ACHN (cell line): ENCODE results near the gene MRTFB.
A peak's percentile ranks its signal among the peaks of the same experiment; 100 is the strongest.

ENCODE experiments used
- DNase-seq: peaks from one replicate; pipeline ENCODE4 v3.0.0-alpha.2; 2015
- in situ Hi-C: cut with HindIII; loops from 2 replicates; pipeline ENCODE4 v1.10.0; 2017; ENCODE audit warnings: low sequenced_read_pairs, low pct_ligation_motif_present, low pct_unique_long_range_greater_than_20kb

The MRTFB gene

GRCh38 chr16:14307527-14308367 lies 236.6 kb downstream of the MRTFB start:
- in situ Hi-C loops, result no loop called here
- peak; percentile 31 for DNase-seq

- no peak for DNase-seq
- in situ Hi-C loops, result no loop called here
Measured at GRCh38 chr16:14308368-14308723, 237.2 kb downstream of the MRTFB start.

- no peak for DNase-seq
- in situ Hi-C loops, result no loop called here
Measured at GRCh38 chr16:14309001-14309886, 238.1 kb downstream of the MRTFB start.

- in situ Hi-C loops, result no loop called here
- no peak for DNase-seq
Measured at GRCh38 chr16:14309906-14310305, 238.8 kb downstream of the MRTFB start.

- in situ Hi-C loops, result no loop called here
- no peak for DNase-seq
Measured at GRCh38 chr16:14310519-14310991, 239.4 kb downstream of the MRTFB start.

- in situ Hi-C loops, result no loop called here
- DNase-seq, result no peak
Measured at GRCh38 chr16:14314116-14314515, 243.0 kb downstream of the MRTFB start.

- in situ Hi-C loops, result no loop called here
- no peak for DNase-seq
Measured at GRCh38 chr16:14315683-14316320, 244.7 kb downstream of the MRTFB start.
